NCI-H1694 (cell line): ENCODE measurements around the gene NUSAP1.
"Not testable (repeated sequence)": the region's sequence is repeated elsewhere in the genome, so short reads cannot be mapped to it uniquely, and the experiment has no call there.

Experiments
- DNase-seq: peaks from one replicate; lab custom pipeline; 2025; lab: John Stamatoyannopoulos, UW

The NUSAP1 gene, protein sequence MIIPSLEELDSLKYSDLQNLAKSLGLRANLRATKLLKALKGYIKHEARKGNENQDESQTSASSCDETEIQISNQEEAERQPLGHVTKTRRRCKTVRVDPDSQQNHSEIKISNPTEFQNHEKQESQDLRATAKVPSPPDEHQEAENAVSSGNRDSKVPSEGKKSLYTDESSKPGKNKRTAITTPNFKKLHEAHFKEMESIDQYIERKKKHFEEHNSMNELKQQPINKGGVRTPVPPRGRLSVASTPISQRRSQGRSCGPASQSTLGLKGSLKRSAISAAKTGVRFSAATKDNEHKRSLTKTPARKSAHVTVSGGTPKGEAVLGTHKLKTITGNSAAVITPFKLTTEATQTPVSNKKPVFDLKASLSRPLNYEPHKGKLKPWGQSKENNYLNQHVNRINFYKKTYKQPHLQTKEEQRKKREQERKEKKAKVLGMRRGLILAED

DNA sequence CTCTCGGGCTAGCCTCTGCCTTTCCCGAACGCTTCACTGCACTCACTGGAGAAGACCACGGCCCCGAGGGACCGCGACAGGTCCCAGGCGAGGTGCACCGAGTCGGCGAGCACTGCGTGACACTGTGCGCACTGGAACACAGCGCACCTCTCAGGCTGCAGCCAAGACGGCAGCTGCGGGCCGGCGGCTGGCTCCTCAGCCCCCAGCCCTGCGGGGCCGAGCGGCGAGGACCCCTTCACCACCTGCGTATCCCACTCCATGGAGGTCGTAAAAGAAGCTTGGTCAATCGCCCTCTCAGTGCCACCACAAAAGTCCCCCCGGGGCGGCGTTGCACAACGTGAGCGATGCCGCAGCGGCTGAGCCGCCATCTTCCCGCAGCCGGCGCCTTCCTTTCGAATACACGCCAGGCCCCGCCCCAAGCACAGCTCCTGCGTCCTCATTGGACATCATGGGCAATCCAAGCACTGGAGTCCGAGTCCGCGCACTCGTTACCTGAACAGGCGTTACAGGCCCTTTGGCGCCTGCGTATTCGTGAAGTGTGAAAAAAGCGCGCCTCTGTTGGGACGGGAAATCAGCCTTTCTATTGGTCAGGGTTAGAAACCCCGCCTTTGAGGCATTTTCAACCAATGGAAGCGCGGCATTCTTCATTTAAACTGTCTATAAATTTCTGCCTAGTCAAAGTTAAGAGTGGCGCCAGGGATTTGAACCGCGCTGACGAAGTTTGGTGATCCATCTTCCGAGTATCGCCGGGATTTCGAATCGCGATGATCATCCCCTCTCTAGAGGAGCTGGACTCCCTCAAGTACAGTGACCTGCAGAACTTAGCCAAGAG, at the start of gene NUSAP1, which contains the start of gene OIP5:
Gene NUSAP1 (plus strand): TSS at position 688 of the 832 bp plus-strand sequence. CDS start 77 bp downstream, at position 765.
Gene OIP5 (minus strand): TSS at position 398 of the 832 bp plus-strand sequence. CDS start 30 bp downstream, at position 368.
- DNase-seq: peak; percentile 98

GRCh38 chr15:41282980-41283652, 49.6 kb upstream of the NUSAP1 start:
- not testable (repeated sequence) for DNase-seq

DNA sequence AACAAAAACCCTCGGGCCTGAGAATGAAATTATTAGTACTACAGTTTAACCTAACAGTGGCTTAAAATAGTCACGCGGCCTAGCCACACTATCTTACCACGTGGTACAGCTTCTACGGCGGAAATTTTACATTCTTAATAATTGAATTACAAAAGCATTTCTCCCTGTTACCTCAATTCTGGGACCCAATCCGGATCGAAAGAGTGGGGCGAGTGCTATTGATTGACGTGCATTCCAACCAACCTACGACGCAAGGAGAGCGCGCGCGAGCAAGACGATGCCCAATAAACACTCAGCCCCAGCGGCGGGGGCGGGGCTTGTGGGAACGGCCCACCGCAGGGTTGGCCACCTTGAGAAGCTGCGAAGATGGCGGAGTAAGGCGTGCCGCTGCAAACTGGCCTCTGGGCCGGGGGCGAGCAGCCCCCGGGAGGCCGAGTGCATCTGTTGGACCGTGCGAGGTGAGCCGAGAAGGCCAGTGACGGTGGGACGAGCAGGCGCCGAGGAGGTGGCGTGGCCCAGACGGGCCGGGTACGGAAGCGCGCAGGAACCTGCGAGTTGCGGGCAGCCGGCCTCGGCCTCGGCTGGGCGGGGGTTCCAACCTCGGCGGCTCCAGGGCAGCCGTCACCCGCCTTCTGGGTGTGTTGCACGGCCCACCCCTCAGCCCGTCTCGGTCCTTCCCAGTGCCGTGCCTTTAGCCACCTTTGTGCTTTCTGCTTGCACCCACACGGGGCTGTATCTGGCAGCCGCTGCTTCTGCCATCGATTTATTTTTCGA, 48.8 kb upstream of the NUSAP1 start:
- peak; percentile 93 for DNase-seq

- DNase-seq: peak; percentile 3
Observed at GRCh38 chr15:41284427-41285177, 48.1 kb upstream of the NUSAP1 start.

DNA sequence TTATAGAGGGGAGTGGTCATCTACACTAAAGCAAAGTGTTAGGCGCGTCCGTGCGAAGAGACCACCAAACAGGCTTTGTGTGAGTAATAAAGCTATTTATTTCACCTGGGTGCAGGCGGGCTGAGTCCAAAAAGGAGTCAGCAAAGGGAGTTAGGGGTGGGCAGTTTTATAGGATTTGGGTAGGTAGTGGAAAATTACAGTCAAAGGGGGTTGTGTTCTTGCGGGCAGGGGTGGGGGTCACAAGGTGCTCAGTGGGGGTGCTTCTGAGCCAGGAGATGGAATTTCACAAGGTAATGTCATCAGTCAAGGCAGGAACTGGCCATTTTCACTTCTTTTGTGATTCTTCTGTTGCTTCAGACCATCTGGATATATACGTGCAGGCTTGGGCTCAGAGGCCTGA, 47.4 kb upstream of the NUSAP1 start:
- DNase-seq: no peak

- no peak for DNase-seq
Observed at GRCh38 chr15:41286665-41287333, 45.9 kb upstream of the NUSAP1 start.

DNA sequence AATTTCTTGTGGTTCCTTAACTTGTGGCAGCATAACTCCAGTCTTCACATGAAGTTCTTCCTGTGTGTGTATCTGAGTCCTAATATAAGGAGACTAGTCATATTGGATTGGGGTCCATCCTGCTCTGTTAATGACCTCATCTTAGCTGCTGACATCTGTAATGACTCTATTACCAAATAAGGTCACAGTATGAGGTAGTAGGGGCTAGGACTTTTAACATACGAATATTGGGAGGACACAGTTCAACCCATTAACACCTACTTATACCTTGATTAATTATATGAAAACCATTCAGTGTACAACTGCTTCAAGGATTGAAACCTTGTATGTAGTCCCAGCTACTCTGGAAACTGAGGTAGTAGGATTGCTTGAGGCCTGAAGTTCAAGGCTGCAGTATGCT, 44.2 kb upstream of the NUSAP1 start:
- DNase-seq: no peak

- no peak for DNase-seq
Observed at GRCh38 chr15:41289953-41290352, 42.7 kb upstream of the NUSAP1 start.

DNA sequence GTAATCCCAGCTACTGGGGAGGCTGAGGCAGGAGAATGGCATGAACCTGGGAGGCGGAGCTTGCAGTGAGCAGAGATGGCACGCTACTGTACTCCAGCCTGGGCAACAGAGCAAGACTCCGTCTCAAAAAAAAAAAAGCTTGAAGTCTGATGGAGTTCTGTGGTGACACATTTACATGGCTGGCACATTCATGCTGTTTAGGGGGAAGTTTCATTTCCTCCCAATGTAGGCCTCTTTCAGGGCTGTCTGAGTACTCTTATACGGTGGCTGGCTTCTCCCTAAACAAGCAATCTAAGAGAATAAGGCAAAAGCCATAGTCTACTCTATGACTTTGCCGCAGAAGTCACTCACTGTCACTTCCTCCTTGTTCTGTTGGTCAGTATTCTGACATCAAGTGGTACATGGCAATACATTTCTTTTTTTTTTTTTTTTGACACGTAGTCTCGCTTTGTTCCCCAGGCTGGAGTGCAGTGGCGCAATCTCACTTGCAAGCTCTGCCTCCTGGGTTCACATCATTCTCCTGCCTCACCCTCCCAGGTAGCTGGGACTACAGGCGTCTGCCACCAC, 41.5 kb upstream of the NUSAP1 start:
- DNase-seq: no peak

DNA sequence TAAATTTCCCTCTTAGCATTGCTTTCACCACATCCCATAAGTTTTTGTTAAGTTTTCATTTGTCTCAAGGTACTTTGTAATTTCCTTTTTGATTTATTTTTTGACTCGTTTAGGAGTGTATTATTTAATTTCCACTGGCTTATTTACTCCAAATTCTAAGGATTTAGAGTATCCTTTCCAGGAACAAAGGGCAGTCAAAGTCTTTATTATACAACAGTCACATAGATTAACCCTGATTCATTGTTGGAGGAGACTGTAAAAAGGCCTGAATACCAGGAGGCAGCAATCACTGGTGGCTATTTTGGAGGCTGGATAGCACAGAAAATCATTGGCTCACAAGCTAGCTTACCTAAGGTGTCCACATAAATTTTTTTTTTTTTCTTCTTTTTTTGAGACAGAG, 40.2 kb upstream of the NUSAP1 start:
- no peak for DNase-seq

DNA sequence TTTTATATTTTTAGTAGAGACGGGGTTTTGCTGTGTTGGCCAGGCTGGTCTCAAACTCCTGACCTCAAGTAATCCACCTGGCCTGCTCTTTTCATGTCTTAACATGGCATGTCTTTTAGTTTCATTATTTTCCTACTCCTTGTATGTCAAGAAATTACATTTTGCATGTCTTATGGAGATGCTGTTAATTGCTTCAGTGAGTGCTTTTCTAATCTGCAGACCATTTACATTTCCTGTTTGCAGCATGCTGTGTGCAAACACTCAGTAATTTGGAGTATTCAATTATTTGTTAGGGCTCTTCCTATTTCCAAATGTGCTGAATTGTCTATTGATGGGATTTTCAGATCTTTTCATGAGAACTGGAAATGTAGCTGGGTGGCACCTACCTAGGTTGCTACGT, 31.5 kb upstream of the NUSAP1 start:
- DNase-seq: not testable (repeated sequence)

DNA sequence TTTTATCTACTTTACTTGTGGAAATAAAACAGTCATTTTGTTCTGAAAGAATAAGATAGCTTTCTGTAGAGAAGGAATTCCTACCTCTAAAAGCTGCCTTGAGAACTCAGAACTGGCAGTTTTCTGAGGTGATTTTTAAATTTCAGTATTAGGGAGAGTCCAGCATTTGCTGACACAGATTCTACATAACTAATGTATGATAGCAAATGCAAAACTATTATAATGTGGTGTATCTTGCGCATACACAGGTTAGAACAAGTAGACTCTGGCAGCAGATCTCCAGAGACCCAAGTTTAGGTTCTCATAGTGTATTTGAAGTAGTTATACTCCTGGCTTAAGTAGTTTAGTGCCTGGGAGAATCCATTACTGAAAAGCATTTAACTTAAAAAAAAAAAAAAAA, 31.1 kb upstream of the NUSAP1 start:
- DNase-seq: no peak

- DNase-seq: no peak
Observed at GRCh38 chr15:41304149-41304770, 28.4 kb upstream of the NUSAP1 start.

DNA sequence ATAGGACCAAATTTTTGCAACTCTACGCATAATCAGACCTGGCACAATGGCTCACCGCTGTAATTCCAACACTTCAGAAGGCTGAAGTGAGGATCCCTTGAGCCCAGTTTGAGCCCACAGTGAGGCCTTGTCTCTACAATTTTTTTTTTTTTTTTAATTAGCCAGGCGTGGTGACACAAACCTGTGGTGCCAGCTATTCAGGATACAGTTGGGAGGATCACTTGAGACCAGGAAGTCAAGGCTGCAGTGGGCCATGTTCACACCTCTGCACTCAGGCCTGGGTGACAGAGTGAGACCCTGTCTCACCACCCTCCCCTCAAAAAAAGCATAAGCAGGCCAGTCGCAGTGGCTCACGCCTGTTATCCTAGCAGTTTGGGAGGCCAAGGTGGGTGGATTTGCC, 25.0 kb upstream of the NUSAP1 start:
- DNase-seq: no peak

DNA sequence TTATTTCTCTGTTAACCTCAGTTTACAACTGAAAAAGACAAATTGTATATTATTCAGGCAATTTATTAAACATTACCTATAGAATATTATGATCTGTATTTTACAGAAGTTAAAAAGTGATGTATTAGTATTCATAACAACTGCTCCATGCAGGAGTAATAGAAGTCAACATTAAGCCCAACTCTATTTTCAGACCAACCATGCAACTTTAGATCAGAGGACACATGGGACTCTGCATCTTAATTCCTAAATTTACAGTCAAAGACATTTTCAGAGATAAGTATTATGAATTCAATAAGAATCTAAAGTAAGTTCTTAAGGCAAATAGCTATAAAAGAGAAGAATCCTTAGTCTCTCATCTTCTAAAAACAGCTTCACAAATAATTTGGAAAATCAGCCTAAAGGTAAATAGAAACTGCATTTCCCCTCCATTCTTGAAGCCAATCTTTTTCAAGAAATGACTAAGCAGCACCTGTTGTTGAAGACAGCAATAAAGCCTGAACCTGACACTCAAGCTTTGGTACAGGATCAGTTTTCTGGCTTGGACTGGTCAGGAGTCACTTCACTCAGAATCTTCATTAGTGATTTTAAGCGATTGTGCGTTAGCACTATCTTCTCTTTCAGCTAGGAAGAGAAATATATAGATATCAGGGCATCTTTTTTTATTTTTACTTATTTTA, 23.3 kb upstream of the NUSAP1 start:
- no peak for DNase-seq

DNA sequence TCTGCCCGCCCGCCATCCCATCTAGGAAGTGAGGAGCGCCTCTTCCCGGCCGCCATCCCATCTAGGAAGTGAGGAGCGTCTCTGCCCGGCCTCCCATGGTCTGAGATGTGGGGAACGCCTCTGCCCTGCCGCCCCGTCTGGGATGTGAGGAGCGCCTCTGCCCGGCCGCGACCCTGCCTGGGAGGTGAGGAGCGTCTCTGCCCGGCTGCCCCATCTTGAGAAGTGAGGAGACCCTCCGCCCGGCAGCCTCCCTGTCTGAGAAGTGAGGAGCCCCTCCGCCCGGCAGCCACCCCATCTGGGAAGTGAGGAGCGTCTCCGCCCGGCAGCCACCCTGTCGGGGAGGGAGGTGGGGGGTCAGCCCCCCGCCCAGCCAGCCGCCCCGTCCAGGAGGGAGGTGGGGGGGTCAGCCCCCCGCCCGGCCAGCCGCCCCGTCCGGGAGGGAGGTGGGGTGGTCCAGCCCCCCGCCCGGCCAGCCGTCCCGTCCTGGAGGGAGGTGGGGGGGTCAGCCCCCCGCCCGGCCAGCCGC, 11.8 kb upstream of the NUSAP1 start:
- not testable (repeated sequence) for DNase-seq

DNA sequence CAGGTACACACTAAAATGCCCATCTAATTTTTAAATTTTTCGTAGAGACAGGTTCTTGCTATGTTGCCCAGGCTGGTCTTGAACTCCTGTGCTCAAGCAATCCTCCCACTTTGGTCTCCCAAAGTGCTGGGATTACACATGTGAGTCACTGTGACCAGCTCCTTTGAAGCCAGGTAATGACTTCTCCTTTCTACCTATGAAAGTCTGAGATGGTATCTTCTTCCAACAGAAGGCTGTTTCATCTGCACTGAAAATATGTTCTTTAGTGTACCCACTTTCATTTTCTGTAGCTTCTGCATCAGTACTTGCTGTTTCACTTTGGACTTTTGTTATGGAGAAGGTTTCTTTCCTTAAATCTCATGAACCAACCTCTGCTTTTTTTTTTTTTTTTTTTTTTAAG, 9.1 kb upstream of the NUSAP1 start:
- no peak for DNase-seq

DNA sequence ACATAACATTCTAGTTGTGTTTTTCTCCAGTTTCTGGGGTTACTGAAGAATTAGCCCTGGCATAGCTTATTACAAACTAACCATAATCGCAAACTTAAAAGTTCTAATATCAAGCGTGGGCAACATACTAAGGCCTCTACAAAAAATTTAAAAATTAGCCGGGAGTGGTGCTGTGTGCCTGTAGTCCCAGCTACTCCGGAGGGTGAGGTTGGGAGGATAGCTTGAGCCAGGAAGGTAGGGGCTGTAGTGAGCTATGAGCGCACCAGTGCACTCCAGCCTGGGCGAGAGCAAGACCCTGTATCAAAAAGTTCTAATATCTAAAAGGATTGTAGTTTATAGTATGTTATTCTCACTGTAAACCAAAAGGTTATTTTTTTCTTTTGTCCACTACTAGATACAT, 1.4 kb upstream of the NUSAP1 start:
- DNase-seq: no peak

DNA sequence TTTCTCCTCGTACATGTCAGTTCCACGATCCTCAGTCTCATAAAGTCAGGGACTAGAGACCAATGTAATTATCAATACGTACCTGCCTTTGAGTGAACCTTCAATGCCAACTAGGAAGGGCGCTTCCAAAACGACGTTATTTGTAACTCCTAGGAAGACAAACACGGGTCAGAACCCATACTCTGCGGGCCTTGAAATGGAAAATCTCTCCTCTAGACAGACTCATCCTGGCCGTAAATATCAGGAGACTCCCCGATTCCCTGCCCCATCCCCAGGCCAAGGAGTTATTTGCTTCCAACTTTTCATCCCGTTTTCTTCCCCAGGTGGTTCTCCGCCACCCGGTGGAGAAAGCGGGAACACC, 868 bp upstream of the NUSAP1 start:
- DNase-seq: no peak
